ENCODE measurements around the gene MCIDAS. TPM values are rescaled to one million over a fixed set of nuclear protein-coding genes. Genes with fewer than 3 reads are reported as not detected.

MCIDAS gene
- not detected in 2 replicates for total RNA-seq
- total RNA-seq (2013) = not detected
- not detected in 2 replicates for polyA plus RNA-seq
- polyA minus RNA-seq = not detected in 2 replicates

GRCh38 chr5:55226934-55227663 is at the start of gene MCIDAS:
Gene MCIDAS, minus strand, starts transcription at chr5:55227315. Its CDS starts 177 bp downstream, at chr5:55227138.
- intact Hi-C loops (cut with micrococcal nuclease) = no loop called here
- Histone ChIP-seq H3K36me3 (replicated peaks in 1 of 2; ENCODE audit: control extremely low read depth in 1 of 2, control insufficient read depth in 1 of 2, extremely low read depth in 1 of 2, insufficient read depth in 2 of 2, low read length in 1 of 2) (no peaks in the 10 kb centered on the region), H3K9ac (ENCODE audit: low read length) (peak within 1 kb of the TSS; percentile 60), H4K20me1 (ENCODE audit: control insufficient read depth, insufficient read depth, low read length, poor library complexity, severe bottlenecking) (no peaks in the 10 kb centered on the region), H3K4me1 (ENCODE audit: control insufficient read depth in 2 of 2, insufficient read depth in 2 of 2, low read length in 2 of 2) (peaks cover 50 to 62% of the 10 kb centered on the region in 2 donors), H3K79me2 (ENCODE audit: control insufficient read depth, insufficient read depth, low read length) (no peaks in the 10 kb centered on the region), H3K4me3 (ENCODE audit: control extremely low read depth in 1 of 5, extremely low read depth in 1 of 5, insufficient read depth in 1 of 5, low read depth in 2 of 5, low read length in 4 of 5) (peak within 1 kb of the TSS in 4 of 5 experiments; percentile 18 to 56 (median 44)), H3K9me3 (ENCODE audit: control extremely low read depth in 1 of 3, control insufficient read depth in 2 of 3, insufficient read depth in 1 of 3, low read length in 2 of 3) (peaks cover 0 to 25% (median 0%) of the 10 kb centered on the region in 3 donors), H3K27ac (ENCODE audit: low read length in 2 of 2) (no peak within 1 kb of the TSS), H2AFZ (ENCODE audit: insufficient read depth, low read depth, low read length, poor library complexity, severe bottlenecking) (peak within 1 kb of the TSS; percentile 65), H3K27me3 (replicated peaks in 1 of 4; ENCODE audit: control extremely low read depth in 1 of 4, control insufficient read depth in 3 of 4, insufficient read depth in 4 of 4, low read length in 3 of 4) (peaks cover 4 to 95% (median 83%) of the 10 kb centered on the region in 4 experiments), H3K4me2 (replicated peaks; ENCODE audit: low read depth, low read length, poor library complexity, severe bottlenecking) (peak within 1 kb of the TSS; percentile 94)
- H3K27ac Mint-ChIP-seq = no peak within 1 kb of the TSS
- 2% methylated on average over 72 of the region's 80 CpGs for WGBS (ENCODE audit: insufficient coverage)
- H3K4me1 Mint-ChIP-seq = peaks cover 46% of the 10 kb centered on the region
- peak within 1 kb of the TSS; percentile 78 for H3K4me3 Mint-ChIP-seq
- TF ChIP-seq EZH2 (IDR thresholded peaks at IDR 0.05; ENCODE audit: borderline replicate concordance, insufficient read depth, low read depth, low read length, poor library complexity, severe bottlenecking) (no peak), CTCF (IDR thresholded peaks at IDR 0.05) (no peak)
- CTCF ChIA-PET = interaction anchor here (0.9 to 1.4 kb wide), 2 partner anchors 30 to 55 kb away, joined by 3 read pairs; no protein-coding TSS in a partner anchor
- POLR2A ChIA-PET = no interaction called here
- H3K27me3 Mint-ChIP-seq = peaks cover 85% of the 10 kb centered on the region
- H3K9me3 Mint-ChIP-seq (ENCODE audit: insufficient read depth) = no peaks in the 10 kb centered on the region
- peak; percentile 50 for ATAC-seq (ENCODE audit: low read depth)
- peak; percentile 74 for DNase-seq

DNA sequence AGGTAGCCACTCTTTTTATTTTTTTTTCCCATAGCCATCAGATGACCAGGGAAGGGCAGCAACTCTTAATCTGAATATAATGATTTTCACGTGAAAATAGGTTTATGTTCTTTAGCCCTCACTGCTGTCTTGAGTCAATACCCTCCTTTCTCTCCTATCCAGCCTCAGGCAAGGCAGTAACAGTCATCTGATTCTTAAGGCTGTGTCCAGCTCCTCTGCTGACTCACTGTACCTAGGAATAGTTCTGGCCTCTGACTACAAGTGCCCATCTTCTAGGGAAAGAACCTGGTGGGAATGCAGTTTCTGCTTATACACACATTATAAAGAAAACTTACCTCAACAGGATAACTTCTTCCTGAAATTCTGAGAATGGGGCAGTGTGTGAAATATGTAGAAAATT is 49.7 kb upstream of the MCIDAS start:
- Mint-ChIP-seq H3K4me3 (no peak overlapping the region), H3K4me1 (no peaks in the 10 kb centered on the region), H3K27ac (no peak overlapping the region), H3K9me3 (ENCODE audit: insufficient read depth) (no peaks in the 10 kb centered on the region), H3K27me3 (no peaks in the 10 kb centered on the region)
- H3K4me2 ChIP-seq (replicated peaks; ENCODE audit: low read depth, low read length, poor library complexity, severe bottlenecking) = no peak overlapping the region
- no peaks in the 10 kb centered on the region for H3K27me3 ChIP-seq (replicated peaks in 1 of 4; ENCODE audit: control extremely low read depth in 1 of 4, control insufficient read depth in 3 of 4, insufficient read depth in 4 of 4, low read length in 3 of 4)
- H3K4me1 ChIP-seq (ENCODE audit: control insufficient read depth in 2 of 2, insufficient read depth in 2 of 2, low read length in 2 of 2) = no peaks in the 10 kb centered on the region
- DNase-seq = no peak
- no peaks in the 10 kb centered on the region for H4K20me1 ChIP-seq (ENCODE audit: control insufficient read depth, insufficient read depth, low read length, poor library complexity, severe bottlenecking)
- no peaks in the 10 kb centered on the region for H3K9me3 ChIP-seq (ENCODE audit: control extremely low read depth in 1 of 3, control insufficient read depth in 2 of 3, insufficient read depth in 1 of 3, low read length in 2 of 3)
- peaks cover 10 to 61% of the 10 kb centered on the region in 2 experiments for H3K36me3 ChIP-seq (replicated peaks in 1 of 2; ENCODE audit: control extremely low read depth in 1 of 2, control insufficient read depth in 1 of 2, extremely low read depth in 1 of 2, insufficient read depth in 2 of 2, low read length in 1 of 2)
- ChIA-PET CTCF (no interaction called here), POLR2A (no interaction called here)
- H3K79me2 ChIP-seq (ENCODE audit: control insufficient read depth, insufficient read depth, low read length) = no peaks in the 10 kb centered on the region
- ATAC-seq (ENCODE audit: low read depth) = no peak
- H3K4me3 ChIP-seq (ENCODE audit: control extremely low read depth in 1 of 5, extremely low read depth in 1 of 5, insufficient read depth in 1 of 5, low read depth in 2 of 5, low read length in 4 of 5) = no peak overlapping the region
- H2AFZ ChIP-seq (ENCODE audit: insufficient read depth, low read depth, low read length, poor library complexity, severe bottlenecking) = no peak overlapping the region
- intact Hi-C loops (cut with micrococcal nuclease) = no loop called here
- no CpG with 5 or more reads among the region's 1 CpG for WGBS (ENCODE audit: insufficient coverage)
- TF ChIP-seq CTCF (IDR thresholded peaks at IDR 0.05) (no peak), EZH2 (IDR thresholded peaks at IDR 0.05; ENCODE audit: borderline replicate concordance, insufficient read depth, low read depth, low read length, poor library complexity, severe bottlenecking) (no peak)
- H3K27ac ChIP-seq (ENCODE audit: low read length in 2 of 2) = no peak overlapping the region
- no peak overlapping the region for H3K9ac ChIP-seq (ENCODE audit: low read length)

Measured in B cell (primary cell).